DMS 273 (cell line): Measurements from ENCODE around the gene GPR152.
"Not testable (repeated sequence)": the region's sequence is repeated elsewhere in the genome, so short reads cannot be mapped to it uniquely, and the experiment has no call there.

Experiments used
- DNase-seq: peaks from one replicate; lab custom pipeline; 2025; ENCODE audit not compliant: unreplicated experiment; lab: John Stamatoyannopoulos, UW

Gene GPR152

GRCh38 chr11:67428052-67429001 lies 24.2 kb downstream of the GPR152 start, which contains the start of gene RPS6KB2:
Gene RPS6KB2, plus strand, starts transcription at chr11:67428494. Its CDS starts 52 bp downstream, at chr11:67428546.
- peak; percentile 98 for DNase-seq

GRCh38 chr11:67427364-67427859 lies 25.1 kb downstream of the GPR152 start:
- not testable (repeated sequence) for DNase-seq

- no peak for DNase-seq
Observed at GRCh38 chr11:67423891-67424613, 28.5 kb downstream of the GPR152 start.

- no peak for DNase-seq
Observed at GRCh38 chr11:67423466-67423865, 29.1 kb downstream of the GPR152 start.

- peak; percentile 43 for DNase-seq
Observed at GRCh38 chr11:67422891-67423290, 29.6 kb downstream of the GPR152 start.

- DNase-seq = peak; percentile 58
Observed at GRCh38 chr11:67421430-67422031, 31.0 kb downstream of the GPR152 start.

- DNase-seq = peak; percentile 93
Observed at GRCh38 chr11:67420646-67421429, 31.7 kb downstream of the GPR152 start.

GRCh38 chr11:67420147-67420645 lies 32.3 kb downstream of the GPR152 start:
- DNase-seq = peak; percentile 53

- DNase-seq = no peak
Observed at GRCh38 chr11:67419325-67420049, 33.0 kb downstream of the GPR152 start.

GRCh38 chr11:67418476-67419281 lies 33.9 kb downstream of the GPR152 start:
- peak; percentile 82 for DNase-seq

- DNase-seq = no peak
Observed at GRCh38 chr11:67417425-67417824, 35.1 kb downstream of the GPR152 start.

- DNase-seq = peak; percentile 66
Observed at GRCh38 chr11:67416416-67417335, 35.9 kb downstream of the GPR152 start.

GRCh38 chr11:67415501-67416304 lies 36.8 kb downstream of the GPR152 start, which contains the start of gene CARNS1:
Gene CARNS1, plus strand, starts transcription at chr11:67415678. Its CDS starts 522 bp downstream, at chr11:67416200.
- DNase-seq = peak; percentile 34

GRCh38 chr11:67413266-67413849 lies 39.2 kb downstream of the GPR152 start:
- DNase-seq = no peak

GRCh38 chr11:67412495-67413179 lies 39.9 kb downstream of the GPR152 start:
- no peak for DNase-seq

GRCh38 chr11:67411785-67412152 lies 40.8 kb downstream of the GPR152 start:
- DNase-seq = no peak
